ENCODE data around the gene GOLGB1.
A peak's percentile ranks its signal among the peaks of the same experiment; 100 is the strongest.
"Not testable (repeated sequence)": the region's sequence is repeated elsewhere in the genome, so short reads cannot be mapped to it uniquely, and the experiment has no call there.

Gene GOLGB1

DNA sequence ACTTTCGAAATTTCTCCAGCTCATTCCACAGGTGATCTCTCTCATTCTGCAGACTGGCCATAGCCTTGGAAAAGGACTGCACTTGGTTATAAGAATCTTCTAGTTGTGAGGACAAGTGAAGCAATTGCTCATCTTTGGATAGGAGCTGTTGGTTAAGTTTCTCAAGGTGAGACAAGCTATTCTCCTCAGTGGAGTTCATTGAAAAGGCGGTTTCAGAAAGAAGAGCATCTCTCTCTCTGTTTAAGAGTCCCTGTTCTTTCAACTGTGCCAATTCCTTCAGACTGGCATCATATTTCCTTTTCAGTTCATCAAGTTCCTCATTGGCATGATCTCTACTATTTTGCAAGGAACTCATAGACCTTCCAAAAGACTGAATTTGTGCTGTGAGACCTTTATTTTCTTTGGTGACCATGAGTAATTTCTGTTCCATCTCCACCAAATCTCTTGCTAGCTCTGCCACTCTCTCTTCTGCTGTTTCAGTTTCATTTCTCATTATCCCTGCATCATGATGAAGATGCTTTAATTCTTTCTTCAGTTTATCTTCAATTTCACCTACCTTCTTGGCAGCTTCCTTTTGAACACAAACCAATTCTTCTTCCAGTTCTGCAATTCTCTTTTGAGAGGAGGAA is 58.6 kb downstream of the GOLGB1 start:
- no peak for DNase-seq

DNA sequence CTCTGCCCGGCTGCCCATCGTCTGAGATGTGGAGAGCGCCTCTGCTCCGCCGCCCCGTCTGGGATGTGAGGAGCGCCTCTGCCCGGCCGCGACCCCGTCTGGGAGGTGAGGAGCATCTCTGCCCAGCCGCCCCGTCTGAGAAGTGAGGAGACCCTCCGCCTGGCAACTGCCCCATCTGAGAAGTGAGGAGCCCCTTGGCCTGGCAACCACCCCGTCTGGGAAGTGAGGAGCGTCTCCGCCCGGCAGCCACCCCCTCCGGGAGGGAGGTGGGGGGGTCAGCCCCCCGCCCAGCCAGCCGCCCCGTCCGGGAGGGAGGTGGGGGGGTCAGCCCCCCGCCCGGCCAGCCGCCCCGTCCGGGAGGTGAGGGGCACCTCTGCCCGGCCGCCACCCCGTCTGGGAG is 60.8 kb downstream of the GOLGB1 start:
- not testable (repeated sequence) for DNase-seq

DNA sequence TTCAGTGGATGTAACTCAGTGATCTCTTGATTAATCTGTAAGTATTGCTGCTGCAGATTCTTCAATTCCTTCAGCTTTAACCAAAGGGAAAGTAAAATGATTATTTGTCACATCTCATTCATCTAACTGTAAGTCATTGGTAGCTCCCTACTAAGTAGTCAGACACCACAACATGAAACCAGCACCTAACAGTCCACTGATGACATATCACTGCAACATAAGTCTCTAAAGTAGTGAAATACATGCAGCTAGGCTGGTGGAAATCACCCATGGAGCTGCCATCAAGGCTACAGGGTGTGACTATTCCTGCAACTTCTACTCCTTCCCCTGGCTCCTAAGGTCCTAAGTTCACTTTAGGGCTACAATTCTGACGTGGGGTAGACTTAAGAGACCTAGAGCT is 67.7 kb downstream of the GOLGB1 start:
- no peak for DNase-seq

DNA sequence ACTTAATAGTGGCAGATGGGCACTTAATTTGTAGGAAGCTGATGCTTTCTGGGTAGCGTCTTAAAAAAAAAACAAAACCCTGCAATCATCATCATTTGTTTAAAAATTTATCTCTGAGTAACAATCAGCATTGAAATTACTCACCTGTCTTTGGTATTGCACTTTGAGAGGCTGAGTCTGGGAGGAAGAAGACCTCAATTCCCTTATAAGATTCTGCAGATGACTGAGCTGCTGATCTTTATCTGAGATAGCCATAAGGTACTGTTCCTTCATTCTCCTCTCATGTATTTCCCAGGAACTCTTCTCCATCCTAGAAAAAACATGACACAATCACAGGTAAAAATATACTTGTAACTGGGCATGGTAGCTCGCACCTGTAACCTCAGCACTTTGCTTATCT is 72.4 kb downstream of the GOLGB1 start:
- no peak for DNase-seq

DNA sequence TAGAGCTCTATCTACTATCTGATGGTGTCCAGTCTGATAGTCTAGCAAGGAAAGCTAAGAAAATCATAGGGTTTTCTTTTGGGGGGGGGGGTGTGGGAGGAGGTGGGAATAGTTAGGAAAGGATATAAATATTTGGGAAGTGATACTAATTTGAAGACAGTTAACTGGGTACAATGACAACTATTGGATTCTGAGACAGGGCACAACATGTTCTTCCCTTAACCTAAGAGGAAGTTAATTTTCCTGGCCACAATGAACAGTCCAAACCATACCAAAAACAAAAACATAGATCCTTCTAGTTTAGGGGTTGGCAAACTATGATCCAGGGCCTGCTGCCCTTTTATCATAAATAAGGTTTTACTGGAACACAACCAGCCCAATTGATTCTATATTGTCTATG is 78.9 kb downstream of the GOLGB1 start:
- DNase-seq, result no peak

- no peak for DNase-seq
Measured at GRCh38 chr3:121667333-121667732, 82.2 kb downstream of the GOLGB1 start.

DNA sequence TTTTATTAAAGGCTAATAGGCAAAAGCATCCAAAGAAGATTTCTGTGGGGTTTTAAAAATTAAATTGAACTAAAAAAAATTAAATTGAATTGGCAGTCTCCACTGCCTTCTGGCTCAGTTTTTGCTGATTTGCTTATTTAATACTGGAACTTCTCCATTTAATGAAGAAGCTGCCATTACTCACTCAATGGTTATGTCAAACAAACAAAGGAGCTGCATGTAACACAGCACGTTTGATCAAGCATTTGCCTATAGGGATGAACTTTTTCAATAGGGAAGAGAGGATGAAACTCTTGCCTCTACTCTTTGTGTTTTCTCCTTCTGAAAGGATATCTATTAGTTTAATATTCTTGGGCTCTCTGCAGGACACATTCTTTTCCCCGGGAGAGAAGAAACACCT is 84.1 kb downstream of the GOLGB1 start:
- DNase-seq, result no peak

- DNase-seq, result no peak
Measured at GRCh38 chr3:121663171-121663847, 86.2 kb downstream of the GOLGB1 start.

DNA sequence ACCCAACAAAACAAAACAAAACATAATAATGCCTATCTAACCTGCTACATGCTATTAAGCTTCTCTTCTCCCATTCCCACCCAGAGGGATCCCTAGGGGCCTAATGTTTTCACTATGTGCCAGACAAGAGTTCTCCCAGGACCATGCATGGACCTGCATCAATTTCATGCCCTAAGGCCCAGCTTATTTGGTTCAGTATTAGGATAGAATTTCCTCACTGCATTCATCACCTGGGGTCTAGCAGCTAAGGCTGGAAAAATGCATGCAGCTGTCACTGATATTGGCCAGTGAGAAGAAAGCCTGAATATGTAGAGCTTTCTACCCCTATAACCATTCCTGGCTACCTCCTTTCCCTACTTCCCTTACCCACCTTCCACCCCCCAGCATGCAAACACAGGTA is 86.8 kb downstream of the GOLGB1 start:
- DNase-seq, result no peak

GRCh38 chr3:121661376-121661775 is 88.2 kb downstream of the GOLGB1 start:
- no peak for DNase-seq

DNA sequence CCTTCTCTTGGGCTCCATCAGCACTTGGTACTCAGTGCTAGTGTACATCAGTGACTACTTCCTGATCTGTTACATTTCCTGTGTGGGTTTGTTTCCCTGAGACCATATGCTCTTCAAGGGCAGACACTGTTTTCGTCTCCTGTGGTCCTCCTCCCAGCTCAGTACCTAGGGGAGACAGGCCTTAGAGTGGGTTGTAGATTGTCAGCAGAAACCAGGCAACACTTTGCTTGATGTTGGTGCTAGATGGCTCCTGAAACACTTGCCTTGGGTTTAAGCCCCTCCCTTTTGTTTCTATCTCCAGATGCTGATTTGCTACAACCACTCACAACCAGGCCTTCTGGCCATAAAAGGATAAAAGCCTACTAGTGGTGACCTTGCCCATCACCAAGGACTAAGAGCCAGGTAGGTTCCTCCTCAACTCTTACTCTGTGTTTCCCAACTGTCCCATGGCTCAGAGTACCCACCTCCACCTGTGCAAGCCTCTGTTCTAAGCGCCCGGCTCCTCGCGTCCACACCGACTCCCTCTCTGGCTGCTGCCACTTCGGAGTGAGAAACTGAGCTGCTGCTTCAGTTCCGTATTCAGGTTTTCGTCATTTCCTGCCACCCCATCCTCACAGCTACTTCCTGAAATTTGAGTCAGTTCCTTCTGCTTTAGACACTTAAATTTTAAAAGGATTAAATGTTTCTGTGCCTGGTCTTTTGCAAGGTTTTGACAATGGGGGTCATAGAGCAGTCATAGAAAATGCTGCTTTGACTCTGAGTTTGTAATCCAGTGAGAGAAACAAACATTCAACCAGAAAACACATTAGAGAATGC is 89.0 kb downstream of the GOLGB1 start, which contains the start of gene HCLS1:
HCLS1 (minus strand) TSS at position 548 of the 816 bp plus-strand sequence. CDS start 2,556 bp downstream, outside the sequence.
- DNase-seq, result peak; percentile 73

DNA sequence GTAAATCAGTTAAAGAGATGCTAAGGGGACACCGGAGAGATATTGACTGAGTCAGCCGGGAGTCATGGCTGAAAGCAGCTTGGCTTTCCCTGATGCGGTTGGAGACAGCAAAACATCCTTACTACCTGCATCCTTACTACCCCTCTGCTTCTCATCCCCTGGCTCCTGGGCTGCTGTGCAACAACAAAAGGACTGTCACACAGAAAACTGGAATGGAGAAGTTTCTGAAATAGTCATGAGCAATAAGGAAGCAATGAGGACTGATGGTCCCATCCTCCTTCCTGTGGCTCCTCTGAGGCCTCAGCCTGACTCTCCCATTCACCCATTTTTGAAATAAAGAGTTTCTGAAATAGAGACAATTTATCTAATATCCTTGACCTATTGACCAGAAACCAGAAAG is 90.0 kb downstream of the GOLGB1 start:
- DNase-seq, result no peak

- no peak for DNase-seq
Measured at GRCh38 chr3:121658716-121659435, 90.7 kb downstream of the GOLGB1 start.

GRCh38 chr3:121654493-121655385 is 94.8 kb downstream of the GOLGB1 start:
- DNase-seq, result no peak

DNA sequence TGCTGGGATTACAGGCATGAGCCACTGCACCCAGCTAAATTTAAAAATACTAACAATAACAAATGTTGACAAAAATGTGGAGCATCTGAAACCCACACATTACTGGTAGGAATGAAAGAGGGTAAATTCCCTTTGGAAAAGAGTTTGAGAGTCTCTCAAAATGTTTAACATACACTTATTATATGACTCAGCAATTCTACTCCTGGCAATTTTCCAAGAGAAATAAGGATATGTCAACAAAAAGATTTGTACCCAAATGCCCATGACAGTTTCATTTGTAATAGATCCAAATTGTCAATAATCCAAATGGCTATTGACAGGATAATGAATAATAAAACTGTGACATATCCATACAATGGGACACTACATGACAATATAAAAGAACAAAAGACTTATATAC is 97.9 kb downstream of the GOLGB1 start:
- DNase-seq, result no peak

DNA sequence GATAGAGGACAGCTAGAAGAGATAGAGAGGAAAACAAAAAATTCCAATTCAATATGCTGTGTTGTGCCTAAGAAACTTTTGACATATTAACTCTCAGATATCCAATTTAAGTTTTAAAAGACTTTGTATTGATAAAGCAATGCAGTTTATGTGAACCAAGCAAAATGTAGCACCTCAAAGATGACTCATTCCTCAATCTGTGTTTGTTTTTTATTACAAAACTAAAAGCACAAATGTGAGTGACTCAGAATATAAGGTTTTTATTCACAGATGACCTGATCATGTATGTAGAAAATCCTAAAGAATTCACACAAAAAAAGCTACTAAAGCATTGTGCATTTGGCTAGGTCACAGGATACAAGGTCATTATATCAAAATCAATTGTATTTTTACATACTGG is 99.9 kb downstream of the GOLGB1 start:
- no peak for DNase-seq

DNA sequence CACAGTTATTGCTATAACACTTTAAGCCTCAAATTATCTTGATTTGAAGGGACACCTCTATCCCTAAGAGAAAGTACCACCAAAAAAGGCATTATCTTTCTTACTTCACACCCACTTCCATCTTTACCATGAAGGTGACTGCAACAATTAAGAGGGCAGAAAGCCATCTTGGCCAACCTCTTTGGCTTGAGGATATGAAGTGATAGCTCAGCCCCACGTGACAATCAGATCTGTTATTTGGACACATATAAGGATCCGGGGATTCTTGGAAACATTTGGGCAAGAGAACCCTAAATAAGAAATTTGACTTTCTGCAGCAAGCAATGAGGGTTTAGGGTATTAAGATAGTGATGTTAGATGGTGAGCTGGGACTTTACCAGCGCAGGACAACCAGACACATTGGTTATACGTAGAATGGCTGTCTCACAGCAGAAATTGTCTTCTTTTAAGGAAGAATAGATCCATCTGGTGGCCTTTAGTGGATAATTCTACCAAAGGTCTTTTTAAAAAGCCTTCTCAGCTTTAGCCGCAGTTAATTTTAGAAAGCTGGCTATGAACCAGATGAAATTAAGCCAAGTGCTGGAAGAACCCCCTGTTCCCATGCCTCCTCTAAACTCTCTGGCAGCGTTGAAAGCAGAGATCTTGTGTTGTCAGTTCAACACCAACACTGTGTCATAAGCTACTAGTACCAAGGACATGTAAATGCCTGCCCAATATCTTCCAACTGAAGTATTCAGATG is 101.2 kb downstream of the GOLGB1 start:
- DNase-seq, result no peak

DNA sequence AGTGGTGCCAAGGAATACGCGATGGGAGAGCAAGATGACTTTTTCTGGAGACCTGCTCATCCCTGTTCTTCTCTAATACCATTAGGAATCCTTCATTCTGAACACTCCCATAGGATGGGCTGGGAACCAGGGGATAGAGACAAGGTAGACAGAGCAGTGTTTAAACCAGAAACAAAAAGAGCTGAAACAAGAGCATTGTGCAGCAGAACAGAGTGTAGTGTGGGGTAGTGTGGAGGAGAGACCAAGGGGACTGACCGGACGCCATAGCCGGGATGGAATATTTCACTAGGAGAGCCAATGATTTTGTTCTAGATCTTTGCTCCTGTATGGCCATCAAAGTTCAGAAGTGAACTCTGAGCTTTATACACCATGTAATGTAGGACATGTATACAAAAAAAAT is 104.5 kb downstream of the GOLGB1 start:
- DNase-seq, result no peak

DNA sequence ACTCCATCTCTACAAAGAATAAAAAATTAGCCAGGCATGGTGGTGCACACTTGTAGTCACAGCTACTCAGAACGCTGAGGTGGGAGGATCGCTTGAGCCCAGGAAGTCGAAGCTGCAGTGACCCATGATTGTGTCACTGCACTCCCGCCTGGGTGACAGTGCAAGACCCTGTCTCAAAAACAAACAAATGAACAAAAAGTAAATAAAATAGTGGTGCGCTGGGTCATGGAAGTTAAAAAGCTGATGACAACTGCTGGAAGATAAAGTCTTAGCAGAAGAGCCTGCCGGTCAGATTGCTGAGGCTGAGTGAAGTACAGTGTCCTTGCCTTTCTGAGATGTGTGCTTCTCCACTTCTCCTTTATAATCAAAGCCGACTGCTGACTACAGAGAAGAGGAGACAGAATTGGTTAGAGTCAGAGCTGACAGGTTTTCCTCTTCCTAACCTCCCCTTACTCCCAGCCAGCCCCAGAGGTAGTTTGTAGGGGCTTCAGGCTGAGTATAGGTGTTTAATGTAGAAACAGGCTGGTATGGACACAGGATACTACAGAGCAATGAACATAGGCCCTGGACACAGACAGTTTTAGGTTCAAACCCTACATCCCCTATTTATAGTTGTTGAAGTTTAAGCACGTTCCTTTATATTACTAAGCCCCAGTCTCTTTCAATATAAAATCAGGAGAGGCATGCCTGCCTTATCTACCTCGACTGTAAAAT is 106.8 kb downstream of the GOLGB1 start:
- no peak for DNase-seq

DNA sequence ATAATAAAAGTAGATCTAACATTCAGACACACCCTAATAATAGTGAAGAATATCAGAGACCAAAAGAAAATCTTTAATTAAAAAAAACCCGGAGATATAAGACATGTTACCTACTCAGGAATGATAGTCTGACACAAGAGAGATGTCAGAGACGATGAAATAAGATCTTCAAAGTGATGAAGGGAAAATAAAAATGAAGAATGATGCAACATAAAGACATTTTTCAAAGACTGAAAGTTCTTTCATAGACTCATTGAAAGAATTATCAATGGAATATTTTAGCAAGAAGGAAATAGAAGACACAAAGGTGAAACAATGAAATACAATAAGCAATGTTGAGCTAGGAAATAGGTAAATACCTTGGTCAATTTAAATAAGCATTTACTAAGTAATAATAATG is 108.4 kb downstream of the GOLGB1 start:
- DNase-seq, result no peak

GRCh38 chr3:121637922-121638321 is 111.6 kb downstream of the GOLGB1 start:
- DNase-seq, result no peak
